ENCODE measurements around the gene PNMA1.
"Not testable (repeated sequence)": the region's sequence is repeated elsewhere in the genome, so short reads cannot be mapped to it uniquely, and the experiment has no call there.

Gene PNMA1

DNA sequence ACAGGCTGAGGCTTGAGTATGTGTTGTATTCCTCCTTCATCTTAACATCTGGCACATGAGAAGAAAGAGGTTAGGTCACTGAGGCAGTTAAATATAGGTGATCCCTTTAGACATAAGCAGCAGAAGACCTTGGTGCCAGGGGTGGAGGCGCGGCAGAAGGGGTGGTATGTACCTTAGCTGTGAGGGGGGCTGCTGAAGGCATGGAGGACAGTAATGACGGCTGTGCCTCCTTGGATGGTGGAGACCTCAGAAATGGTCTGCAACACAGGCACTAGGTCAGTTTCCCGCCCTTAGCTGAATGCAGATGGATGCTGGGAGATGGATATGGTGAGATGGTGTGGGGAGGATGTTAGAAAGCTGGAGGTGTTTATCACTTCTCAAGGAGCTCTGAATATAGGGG is 1.5 kb upstream of the PNMA1 start:
- no peak for DNase-seq (ENCODE audit: low spot score)

DNA sequence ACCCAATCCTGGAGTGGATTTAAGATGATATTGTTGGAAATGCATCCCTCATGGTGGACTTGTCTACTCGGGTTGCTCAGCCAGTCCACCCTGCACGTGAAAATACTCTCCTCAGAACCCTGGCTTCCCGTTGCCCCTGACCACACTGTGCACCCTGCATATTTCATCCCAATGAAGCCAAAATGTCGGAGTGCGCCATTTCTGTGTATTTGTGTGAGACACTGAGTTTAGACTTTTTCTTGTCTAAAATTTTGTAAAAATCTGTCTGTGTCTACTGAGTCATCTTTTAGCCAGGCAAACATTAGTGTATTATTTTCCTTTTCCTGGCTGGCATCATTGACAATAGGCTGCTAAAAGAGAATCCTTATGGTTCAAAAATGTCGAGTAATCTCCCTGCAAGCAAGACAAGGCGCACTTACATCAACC is 485 bp upstream of the PNMA1 start:
- peak; percentile 14 for DNase-seq (ENCODE audit: low spot score)

DNA sequence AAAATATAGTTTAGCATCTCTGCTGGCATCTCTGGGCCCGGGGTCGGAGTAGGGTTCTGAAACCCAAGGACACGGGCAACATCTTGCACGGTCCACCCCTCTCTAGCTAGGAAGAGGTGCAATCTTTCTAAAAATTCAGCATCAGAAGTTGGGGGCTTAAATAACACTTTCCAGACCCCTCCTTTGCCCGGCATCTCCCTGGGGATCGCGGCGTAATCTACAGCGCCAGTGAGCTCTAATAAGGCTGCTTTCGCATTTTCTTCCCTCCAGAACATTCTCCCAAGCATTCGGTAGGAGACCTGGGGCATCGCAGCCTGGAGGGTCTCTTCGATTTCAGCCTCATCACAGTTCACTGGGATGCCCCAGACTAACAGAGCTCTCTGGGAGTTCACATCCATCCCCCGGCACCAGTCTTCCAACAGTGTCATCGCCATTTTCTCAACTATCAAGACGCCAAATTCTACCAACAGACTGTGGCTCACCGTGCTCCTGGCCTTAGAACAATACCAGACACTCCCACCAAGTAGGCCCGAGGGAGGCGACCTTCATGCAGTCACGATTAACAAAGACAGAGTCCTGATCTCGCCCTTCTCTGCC is 880 bp downstream of the PNMA1 start:
- DNase-seq (ENCODE audit: low spot score): no peak

DNA sequence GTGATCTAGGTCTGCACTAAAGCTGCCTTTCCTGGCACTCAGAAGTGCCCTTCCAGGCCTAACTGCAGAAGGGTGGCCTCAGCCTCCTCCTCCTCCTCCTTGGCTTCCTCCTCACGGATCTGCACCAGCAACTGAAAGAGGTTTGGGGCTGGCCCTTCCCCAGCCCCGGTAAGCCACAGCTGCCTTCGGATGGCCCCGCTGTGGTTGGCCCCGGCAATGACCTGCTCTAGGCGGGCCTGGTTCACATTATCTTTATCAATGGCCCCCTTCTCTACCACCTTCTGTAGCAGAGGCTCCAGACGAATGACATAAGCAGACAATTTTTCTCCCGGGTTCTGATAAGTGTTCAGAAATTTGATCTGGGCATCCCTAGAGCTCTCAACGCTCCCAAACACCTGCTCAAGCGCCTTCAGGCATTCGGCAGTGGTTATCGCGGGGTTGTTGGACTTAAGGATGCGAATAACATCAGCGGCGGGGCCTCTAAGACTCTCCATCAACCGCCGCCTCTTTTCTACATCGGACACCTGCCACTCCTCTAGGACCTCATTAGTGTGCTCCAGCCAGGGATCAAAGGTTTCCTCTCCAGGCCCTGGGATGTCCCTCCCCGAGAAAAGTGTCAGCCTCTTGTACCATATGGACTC is 1.5 kb downstream of the PNMA1 start:
- DNase-seq (ENCODE audit: low spot score): peak; percentile 12

DNA sequence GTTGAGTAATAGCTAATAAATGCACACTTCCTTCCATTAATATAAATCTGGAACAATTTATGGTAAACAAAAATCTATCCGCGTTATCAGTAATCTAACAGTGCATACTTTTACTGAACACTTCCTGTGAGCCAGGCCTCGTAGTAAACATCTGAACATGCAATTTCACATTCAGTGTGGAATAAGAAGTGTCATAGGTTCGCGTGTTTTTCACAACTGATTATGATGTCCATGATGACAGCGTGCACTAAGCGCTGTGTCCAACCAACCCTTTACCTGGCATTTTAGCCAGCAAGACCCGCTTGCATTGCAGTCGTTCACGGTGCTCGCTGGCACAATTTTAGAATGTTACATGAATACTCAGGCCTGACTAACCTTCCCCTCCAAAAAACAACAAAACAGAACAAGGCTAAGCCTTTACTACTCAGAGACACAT is 2.1 kb downstream of the PNMA1 start:
- DNase-seq (ENCODE audit: low spot score): no peak

DNA sequence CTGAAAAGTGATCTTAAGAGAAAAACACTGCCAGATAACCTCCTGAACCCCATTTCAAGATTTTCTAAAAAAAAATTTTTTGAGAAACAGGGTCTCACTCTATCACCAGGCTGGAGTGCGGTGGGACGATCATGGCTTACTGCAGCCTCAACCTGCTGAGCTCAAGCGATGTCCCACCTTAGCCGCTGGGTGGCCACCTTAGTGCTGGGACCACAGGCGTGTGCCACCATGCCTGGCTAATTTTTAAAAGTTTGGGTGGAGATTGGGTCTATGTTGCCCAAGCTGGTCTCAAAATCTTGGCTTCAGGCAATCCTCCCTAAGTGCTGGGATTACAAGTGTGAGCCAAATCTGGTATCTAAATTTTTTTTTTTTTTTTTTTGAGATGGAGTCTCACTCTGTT is 3.4 kb downstream of the PNMA1 start:
- no peak for DNase-seq (ENCODE audit: low spot score)

DNA sequence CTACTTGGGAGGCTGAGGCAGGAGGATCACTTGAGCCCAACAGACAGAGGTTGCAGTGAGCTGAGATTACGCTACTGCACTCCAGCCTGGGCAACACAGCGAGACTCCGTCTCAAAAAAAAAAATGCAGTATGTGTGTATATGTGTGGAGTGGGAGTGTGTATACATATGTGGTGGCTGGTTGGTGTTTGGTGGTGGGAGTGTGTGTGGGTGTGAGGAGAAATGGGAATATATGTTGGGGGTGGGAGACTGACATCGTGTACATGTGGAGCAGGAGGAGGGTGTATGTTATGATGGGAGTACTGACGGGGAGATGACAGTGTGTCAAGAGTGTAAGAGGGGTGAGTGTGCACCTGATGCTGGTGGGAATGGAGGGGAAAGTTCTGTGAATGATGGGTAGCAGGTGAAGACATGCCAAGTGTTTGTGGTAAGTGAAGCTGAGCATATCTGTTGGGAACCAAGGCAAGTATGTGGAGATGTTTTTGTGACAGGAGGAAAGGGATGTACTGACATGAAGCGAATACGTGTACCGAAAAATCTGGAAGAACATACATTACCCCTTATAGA is 4.2 kb downstream of the PNMA1 start:
- DNase-seq (ENCODE audit: low spot score): no peak

DNA sequence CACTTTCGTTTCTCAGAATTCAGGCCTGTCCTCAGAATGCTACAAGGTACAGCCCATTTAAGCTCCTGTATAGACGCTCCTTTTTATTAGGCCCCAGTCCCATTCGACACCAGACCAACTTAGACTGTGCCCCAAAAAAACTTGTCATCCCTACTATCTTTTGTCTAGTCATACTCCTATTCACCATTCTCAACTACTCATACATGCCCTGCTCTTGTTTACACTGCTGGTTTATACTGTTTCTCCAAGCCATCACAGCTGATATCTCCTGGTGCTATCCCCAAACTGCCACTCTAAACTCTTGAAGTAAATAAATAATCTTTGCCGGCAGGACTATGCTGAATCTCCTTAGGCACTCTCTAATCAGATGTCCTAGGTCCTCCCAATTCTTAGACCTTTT is 6.1 kb downstream of the PNMA1 start:
- DNase-seq (ENCODE audit: low spot score): not testable (repeated sequence)

DNA sequence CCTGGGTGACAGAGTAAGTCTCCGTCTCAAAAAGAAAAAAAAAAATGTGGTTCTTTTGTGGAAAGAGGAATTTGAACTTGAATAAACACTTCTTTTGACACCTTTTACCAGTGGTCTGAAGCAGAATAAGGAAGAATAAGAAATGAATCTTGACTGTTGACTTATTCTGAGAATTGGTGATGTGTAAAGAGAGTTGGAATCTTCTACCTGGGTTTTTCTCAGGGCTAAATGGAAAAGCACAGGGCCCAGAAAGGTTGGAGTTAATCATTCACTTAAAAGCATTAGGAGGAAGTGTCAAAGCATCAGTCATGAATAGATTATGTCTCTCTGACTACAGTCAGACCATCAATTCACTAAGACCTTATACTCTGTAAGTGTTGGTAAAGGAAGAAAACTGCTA is 13.9 kb downstream of the PNMA1 start:
- DNase-seq (ENCODE audit: low spot score): no peak

DNA sequence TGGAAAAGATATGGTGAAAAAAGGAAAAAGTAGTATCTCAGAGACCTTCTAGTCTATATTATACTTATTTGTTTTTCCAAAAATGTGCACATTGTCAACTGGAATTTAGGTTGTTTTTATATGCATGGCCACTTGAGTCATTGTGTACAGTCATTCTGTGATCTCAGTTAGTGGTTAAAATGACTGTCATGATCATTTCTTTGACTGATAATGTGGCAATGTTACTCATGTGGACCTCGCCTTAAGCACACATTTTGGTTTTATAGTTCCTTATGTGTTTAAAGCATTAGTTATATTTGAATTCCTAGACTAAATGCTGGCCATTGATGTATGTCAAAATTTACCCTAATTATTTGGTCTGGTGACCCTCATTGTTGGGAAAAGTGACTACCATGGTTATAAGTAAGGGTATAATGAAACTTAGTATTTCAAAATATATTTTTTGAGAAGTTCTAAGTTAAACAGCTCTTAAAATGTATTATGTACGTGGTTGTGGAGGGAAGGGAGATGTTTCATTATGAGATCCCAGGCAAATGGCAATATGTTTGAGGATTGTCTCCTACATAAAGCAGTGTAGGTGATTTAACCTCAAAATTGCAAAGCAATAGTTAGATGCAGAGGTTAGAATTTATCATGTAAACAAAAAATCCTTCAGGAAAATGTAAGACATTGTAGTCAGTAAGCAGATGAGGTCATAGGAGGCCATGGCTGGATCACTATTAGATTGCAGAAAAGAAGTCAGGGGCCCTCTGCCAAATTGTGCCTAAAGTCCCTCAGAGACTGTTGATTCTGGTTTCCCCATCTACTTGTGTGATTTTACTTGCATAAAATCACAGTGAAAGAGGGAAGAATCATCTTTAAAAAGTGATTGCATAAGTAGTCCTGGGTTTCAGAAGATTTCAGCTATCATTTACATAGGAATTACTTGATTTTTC is 17.5 kb downstream of the PNMA1 start:
- DNase-seq (ENCODE audit: low spot score): peak; percentile 58

DNA sequence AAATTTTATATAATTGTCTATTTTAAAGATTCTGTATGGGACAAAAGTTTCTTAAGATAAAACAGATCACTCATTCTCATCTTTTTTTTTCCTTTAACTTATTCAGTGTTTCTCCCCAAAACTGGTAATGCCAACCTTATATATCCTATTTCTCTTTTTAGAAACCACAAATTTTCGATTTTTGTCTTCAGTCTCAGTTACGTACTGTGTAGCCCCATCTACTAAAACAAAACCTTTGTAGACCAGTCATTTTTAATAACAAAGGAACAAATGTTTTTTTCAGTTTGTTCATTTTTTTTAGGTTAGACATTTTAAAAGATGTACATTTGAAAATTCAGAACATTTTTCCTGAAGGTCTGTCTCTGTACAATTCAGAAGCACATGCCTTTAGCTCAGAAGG is 18.2 kb downstream of the PNMA1 start:
- DNase-seq (ENCODE audit: low spot score): no peak

DNA sequence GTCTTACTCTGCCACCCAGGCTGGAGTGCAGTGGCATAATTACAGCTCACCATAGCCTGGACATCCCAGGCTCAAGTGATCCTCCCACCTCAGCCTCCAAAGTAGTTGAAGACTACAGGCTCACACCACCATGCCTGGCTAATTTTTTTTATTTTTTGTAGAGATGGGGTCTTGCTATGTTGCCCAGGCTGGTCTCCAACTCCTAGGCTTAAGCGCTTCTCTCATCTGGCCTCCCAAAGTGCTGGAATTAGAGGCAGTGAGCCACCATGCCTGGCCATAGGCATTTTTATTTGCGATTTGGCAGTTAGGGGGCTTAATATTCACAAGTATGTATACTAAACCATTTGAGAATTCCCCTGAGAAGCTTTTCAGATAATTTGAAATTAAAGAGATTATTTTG is 19.1 kb downstream of the PNMA1 start:
- no peak for DNase-seq (ENCODE audit: low spot score)

DNA sequence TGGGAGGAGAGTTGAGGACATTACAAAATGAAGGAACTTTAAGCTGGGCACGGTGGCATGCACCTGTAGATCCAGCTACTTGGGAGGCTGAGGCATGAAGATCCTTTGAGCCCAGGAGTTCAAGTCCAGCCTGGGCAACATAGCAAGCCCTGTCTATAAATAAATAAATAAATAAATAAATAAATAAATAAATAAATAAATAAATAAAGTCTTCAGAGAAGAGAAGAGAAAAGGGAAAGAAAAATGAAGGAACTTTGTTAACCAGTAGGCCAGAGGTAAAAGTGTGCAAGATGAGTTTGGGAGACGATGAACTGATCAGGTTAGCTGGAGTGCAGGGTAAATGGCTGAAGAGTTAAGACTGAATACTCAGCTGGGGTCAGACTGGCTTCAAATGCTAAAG is 20.1 kb downstream of the PNMA1 start:
- DNase-seq (ENCODE audit: low spot score): no peak

DNA sequence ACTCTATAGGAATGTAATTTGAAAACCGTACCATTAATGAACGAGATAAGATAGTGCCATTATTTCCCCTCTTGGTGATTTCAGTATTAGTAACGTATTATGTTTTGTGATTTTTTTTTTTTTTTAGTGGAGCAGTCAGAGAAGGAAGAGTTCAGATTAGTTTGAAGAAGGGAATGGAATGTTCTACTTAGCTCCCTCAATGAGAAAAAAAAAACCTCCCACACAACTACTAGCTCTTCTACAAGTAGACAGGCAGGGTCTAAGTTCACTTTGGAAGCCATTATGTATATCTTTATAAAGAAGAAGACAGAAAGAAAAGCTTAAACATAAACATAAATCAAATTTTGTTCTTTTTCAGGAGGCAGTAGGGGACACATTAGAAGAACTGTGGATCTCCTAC is 27.3 kb downstream of the PNMA1 start:
- DNase-seq (ENCODE audit: low spot score): no peak

DNA sequence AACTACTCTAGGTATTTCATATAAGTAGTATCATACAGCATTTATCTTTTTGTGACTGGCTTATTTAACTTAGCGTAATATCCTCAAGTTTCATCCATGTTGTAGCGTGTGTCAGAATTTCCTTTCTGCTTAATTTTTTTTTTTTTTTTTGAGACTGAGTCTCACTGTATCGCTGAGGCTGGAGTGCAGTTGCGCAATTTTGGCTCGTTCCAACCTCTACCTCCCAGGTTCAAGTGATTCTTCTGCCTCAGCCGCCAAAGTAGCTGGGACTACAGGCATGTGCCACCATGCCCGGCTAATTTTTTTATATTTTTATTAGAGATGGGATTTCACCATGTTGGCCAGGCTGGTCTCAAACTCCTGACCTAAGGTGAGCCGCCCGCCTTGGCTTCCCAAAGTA is 28.9 kb downstream of the PNMA1 start:
- DNase-seq (ENCODE audit: low spot score): no peak

DNA sequence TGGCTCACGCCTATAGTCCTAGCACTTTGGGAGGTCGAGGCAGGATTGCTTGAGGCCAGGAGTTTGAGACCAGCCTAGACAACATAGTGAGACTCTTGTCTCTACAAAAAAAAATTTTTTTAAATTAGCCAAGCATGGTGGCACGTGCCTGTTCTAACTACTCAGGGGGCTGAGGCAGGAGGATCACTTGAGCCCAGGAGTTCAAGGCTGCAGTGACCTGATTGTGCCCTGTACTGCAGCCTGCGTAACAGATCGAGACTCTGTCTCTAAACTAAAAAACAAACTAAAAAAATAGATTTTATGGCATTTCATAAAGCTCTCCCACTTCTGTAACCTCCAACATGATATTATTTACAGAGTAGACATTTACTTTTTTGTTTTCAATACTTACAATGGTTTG is 29.6 kb downstream of the PNMA1 start:
- DNase-seq (ENCODE audit: low spot score): no peak

DNA sequence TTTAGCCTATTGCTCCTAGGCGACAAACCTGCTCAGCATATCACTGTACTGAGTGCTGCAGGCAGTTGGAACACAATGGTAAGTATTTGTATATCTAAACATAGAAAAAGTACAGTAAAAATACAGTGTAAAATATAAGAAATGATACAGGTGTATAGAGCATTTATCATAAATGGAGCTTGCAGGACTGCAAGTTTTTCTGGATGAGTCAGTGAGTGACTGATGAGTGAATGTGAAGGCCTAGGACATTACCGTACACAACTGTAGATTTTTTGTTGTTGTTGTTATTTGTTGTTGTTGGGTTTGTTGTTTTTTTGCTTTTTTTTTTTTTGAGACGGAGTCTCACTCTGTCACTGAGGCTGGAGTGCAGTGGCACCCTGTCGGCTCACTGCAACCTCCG is 33.4 kb downstream of the PNMA1 start:
- DNase-seq (ENCODE audit: low spot score): no peak

DNA sequence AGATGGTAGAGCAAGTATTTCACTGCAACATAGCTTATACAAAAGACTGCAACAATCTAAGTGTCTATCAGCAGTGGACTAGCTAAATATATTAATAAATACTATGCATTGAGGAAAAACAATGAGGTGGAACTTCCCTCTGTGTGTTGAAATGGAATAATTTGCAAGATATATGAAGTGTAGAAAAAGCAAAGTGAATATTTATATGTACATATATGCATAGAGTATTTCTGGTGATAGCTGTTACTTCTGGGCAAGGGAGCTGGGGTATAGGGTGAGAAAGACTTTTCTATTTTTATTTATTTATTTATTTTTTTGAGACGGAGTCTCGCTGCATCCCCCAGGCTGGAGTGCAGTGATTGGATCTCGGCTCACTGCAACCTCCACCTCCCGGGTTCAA is 35.5 kb downstream of the PNMA1 start:
- DNase-seq (ENCODE audit: low spot score): no peak

DNA sequence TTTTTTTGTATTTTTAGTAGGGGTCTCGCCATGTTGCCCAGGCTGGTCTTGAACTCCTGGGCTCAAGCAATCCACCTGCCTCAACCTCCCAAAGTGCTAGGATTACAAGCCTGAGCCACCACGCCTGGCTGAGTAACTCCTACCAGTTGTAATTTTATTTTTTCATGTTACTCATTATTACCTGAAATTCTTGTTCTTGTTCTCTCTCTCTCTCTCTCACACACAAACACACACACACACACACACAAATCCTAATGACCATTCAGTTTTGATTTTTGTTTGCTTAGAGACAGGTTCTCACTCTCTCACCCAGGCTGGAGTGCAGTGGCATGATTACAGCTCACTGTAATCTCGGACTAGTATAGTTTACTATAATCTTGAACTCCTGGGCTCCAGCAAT is 39.2 kb downstream of the PNMA1 start:
- DNase-seq (ENCODE audit: low spot score): no peak

DNA sequence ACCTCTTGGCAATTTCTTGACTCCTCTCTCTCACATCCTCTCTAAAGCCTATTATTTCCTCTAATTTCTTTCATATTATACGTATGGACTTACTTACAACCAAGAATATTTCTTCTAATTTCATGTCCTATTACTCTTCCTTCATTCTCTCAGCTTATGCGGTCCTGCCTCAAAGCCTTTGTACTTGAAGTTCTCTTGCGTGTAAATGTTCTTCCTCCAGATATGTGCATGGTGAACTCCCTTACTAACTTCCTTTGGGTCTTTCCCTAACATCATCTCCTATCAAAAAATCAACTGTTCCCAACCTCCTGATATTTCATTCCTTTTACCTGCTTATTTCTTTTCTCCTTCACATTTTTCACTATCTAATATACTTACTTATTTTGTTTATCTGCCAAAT is 46.3 kb downstream of the PNMA1 start:
- DNase-seq (ENCODE audit: low spot score): no peak

DNA sequence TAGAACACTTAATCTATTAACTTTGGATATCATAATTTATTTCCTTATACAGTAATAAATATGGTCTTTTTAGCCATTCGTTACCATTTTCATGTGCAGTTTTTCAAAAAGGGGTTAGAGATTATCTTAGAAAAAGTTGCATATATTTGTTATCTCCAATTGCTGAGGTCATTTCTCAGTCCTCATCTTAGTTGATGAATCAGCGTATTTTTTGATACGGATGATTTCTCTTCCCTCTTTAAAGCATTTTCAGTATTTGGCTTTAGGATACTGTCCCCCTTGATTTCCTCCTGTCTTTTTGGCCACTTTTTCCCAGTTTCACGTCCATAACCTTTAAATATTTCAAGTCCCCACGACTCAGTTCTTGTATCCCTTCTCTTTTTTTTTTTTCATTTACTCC is 47.6 kb downstream of the PNMA1 start:
- no peak for DNase-seq (ENCODE audit: low spot score)

DNA sequence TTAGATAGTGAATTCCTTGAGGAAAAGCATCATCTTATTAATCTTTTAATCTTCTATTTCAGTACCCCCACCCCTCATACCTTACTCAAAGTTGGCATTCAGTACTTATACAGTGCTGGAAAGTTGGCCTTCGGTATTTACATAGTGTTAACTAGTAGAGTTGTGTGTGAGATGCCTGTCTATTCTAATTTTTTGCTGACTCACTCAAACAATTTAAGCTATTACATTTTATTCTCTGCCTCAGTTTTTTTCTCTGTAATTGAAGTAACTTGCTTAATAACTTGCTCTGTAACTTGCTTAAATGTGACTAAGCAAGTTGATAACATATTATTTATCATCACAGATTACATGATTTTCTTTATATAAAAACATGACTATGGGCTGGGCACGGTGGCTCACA is 49.1 kb downstream of the PNMA1 start:
- no peak for DNase-seq (ENCODE audit: low spot score)
